Fibroblast of gingiva (primary cell): ENCODE results near the gene DTYMK.
"Not testable (repeated sequence)": the region's sequence is repeated elsewhere in the genome, so short reads cannot be mapped to it uniquely, and the experiment has no call there.

Experiments used
- DNase-seq: peaks from one replicate; pipeline ENCODE4 v3.0.0-alpha.2; 2011; ENCODE audit warnings: low read depth

DTYMK gene

DNA sequence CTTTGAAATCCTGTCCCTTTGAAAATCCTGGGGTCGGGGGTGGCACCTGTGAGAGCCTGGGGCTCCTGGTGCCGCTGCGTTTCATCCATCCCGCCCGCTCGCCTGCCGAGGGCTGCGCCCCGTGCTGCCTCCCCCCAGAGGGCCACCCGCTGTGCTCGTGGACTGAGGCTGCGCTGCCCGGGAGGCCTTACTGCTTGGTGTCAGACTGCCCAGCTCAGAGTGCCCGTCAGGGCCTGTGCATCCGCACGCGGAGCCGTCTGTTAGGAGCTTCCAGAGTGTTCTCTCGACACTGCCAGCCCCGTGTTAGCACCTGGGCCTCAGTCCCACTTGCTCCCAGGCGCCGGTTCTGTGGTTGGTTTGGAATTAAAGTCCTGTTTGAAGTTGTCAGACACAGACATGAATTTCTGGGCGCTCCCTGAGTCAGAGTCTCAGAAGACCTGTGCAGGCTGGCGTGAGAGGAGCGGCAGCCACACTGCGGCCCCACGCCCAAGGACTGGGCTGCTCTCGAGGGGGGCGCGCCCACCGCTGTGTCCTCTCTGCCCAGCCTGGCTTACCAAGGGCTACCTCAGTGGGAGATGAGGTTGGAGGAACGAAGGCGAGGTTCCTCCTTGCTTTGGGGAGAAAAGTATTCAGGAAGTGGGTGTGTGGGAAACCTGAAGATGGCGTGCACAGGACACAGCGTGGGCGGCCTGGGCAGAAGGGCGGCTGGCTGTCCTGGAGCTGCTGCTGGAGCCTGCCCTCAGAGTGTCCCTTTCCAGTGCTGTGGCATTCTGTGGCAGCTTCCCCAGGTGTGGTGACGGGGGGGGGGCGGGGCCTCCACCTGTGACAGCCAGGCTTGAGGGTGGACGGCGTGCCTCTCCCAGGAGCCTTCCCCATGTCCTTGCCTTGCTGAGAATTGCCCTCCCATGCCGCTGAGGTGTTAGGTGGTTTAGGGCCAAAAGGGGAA is 14.1 kb downstream of the DTYMK start:
- DNase-seq = no peak

DNA sequence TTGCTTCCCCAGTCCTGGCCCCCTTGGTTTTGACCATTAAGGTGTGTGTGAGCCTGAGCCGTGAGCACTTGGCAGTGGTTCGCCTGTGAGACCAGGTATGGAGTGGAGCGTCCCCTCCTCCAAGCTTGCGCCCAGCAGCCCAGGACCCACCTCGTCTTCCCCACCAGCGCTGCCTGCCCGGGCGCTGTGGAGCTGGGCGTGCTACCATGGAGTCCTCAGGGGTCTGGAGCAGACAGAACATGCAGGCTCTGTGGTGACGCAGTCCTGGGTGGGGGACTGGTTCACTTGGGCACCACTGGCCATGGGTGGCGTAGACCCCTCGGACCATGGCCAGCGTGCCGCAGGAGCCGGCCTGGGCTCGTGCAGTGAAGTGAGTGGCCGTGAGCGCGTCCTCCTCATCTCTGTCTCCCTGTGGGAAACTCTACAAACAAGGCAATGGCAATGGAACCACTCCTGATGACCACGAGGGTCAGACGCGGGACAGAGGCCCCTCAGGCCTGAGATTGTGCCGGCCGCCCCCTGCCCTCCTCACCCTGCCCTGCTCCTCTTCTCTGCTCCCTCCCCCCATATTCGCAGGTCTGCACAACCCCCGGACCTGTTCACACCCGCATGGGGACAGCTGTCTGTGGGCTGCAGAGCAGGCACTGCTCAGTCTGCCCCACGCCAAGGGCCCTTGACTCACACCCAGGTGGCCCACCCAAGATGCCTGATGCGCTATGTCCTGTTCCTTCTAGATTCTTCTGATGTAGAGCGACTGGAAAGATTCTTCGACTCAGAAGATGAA is 15.0 kb downstream of the DTYMK start:
- no peak for DNase-seq

DNA sequence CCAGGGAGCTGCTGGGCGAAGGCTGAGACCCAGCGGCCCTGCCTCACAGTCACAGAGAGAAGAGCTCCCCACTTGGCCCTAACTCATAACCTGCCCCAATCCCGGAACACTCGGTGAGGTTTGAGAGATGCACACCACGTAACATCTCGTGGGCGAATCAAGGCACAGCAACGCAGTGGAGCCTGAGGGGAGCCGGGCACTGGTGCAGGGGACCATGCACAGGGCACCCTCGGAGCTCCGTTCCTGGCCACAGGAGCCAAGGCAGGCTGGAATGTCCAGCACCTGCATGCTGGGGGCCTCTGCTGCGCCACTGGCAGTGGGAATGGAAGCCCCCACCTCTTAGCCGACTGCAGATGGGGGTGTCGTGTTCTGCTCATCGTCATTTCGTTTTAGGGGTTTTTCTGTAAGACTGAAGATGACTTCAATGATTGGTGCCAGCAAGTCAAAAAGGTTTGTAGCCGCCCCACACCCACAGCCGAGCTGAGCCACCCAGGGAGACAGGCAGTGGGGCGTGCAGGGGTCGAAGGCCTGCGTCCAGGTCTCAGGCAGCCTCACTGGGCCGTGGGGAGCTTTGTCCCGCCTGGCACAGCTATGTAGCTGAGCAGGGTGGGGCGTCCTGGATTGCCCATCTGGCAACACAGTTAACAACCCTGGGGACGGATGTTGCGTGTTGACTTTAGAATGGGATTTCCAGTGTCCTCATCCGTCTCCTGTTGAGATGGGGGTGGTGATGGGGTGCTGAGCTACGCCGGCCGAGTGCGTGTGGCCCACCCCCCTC is 16.1 kb downstream of the DTYMK start:
- DNase-seq = no peak

DNA sequence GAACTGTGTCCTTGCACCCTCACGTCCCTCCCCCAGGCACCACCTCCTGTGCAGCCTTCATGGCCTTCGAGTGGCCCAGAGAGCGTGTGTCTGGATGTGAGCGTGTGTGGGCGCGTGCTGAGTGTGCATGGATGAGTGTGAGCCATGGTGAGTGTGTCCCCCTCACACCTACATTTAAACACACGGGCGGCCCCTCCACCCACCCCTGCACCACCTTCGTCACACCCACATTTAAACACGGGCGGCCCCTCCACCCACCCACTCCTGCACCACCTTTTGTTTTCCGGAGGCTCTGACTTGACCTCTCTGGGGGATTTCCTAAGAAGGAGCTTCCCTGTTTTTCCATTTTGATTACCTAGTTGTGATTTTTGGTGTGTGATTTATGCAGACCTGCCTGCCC is 17.8 kb downstream of the DTYMK start:
- DNase-seq = no peak

DNA sequence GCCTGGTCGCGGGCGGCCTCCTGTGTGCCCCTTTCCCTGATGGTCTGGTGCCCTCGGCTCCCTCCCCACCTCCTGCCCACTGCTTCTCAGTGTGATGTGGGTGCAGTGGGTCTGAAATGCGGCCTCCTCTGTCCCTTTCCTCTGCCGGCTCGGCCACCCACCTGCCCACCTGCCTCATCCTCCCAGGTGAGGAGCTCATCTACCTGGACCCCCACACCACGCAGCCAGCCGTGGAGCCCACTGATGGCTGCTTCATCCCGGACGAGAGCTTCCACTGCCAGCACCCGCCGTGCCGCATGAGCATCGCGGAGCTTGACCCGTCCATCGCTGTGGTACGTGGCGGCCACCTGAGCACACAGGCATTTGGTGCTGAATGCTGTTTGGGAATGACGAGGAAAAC is 18.3 kb downstream of the DTYMK start:
- no peak for DNase-seq

DNA sequence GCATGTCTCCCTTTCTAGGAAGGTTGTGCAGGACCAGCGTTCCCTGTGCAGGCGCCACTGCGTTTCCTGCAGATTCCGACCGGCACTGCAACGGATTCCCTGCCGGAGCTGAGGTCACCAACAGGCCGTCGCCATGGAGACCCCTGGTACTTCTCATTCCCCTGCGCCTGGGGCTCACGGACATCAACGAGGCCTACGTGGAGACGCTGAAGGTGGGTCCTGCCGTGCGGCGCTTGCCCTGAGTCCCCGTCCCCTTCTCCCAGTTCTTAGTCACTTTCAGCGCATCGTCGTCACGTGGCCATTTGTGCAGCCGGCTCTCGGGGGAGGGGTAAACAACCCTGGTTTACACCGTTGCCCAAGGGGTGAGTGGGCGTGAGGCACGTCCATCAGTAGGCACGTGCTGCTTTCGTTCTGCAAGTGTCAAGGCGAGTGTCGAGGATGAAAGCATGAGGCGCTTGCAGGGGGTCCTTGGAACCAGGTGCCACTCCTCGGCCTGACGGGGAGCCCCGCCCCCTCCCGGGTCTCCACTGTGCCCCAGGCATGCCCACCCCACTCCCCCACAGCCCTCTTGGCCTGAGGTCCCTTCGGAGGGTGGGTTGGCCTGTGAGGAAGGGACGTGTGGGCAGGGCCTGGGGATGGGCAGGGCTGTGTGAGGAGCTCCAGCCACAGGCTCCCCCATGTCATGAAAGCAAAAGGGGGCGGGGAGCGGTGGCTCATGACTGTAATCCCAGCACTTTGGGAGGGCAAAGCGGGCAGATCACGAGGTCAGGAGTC is 19.8 kb downstream of the DTYMK start:
- no peak for DNase-seq

DNA sequence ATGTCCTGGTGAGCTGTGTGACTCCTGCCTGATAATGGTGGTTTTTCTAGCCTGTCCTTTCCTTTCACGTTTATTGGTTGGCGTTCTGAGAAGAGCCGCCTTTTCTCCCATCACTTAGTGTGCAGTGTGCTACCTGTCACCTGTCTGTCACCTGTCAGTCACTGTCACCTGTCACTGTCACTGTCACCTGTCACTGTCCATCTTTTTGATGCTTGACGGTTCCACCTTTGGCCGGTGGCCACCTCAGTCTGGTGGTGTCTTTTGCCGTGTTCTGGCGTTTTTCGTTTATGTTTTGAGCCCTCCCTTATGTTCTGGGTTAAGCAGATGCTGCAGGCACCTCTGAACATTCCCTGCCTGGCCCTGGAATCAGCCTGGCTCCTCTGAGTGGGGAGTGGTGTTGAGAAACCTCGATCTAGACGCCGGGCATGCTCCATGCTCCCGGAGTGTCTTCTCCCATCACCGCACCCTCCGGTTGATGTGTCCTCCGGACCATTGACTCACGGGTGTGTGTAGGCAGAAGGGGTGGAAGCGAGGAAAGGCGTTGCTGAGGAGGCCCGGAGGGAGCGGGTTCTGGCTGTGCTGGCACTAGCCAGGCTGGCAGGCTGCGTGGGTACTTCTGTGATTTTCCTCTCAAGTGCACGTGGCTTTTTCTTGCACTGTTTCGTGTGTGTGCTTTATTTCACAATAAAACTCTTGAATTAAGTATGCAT is 20.7 kb downstream of the DTYMK start:
- DNase-seq = peak; percentile 10

DNA sequence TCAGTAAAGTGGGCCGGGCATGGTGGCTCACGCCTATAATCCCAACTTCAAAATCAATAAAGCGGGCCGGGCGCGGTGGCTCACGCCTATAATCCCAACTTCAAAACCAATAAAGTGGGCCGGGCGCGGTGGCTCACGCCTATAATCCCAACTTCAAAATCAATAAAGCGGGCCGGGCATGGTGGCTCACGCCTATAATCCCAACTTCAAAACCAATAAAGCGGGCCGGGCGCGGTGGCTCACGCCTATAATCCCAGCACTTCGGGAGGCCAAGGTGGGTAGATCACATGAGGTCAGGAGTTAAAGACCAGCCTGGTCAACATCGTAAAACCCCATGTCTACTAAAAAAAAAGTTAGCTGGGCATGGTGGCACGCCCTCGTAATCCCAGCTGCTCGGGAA is 23.9 kb downstream of the DTYMK start:
- DNase-seq = not testable (repeated sequence)

DNA sequence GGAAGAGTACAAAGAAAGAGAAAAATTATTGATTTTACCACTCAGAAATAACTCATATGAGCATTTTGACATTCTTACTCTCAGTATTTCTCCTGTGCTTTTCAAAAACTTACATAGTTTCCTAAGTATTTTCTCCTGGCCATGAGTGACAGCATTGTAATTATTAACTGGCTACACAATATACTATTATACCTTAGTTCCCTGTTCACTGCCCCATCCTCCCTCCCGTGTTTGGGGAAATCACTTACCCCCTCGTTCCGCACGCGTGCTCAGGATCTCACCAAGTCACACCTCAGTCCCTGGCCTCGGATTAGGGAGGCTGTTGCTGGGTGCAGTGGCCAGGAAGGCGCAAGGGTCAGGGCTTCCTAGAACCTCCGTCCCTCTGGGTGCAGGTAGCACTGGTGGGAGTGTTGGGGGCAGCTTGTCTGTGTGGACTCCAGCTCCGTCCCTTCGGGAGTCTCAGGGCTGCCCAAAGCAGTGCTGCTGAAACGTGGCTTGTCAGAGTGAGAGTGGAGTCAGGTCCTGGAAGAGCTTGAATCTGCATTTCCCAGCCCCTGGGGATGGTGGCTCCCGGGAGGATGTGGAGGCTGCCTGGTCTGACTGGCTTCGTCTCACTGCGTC is 25.9 kb downstream of the DTYMK start:
- DNase-seq = no peak

DNA sequence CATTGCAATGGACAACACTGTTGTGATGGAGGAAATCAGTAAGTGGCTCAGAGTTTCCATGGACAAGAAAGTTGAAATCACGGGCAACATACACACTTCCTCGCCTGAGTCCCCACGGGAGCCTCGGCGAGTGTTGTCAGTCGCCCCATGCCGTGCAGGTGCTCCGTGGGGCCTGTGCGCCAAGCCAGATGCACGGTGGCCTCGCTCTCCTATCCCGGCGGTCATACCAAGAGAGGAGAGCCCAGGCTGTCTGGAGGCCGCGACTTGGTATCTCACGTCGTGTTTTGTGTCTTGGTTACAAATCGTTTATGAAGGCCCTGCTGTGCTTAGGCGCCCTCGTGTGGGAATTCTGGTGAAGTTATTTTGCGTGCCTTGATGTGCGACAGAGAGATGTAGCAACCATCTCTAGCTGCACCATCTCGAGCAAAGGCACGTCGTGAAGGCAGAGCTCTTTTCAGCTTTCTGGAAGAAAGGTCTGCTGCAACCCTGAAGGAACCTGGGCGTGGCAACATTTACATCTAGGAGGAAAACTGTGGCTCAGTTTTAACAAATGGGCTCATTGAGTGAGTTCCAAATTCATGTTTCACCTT is 27.4 kb downstream of the DTYMK start:
- DNase-seq = peak; percentile 75

DNA sequence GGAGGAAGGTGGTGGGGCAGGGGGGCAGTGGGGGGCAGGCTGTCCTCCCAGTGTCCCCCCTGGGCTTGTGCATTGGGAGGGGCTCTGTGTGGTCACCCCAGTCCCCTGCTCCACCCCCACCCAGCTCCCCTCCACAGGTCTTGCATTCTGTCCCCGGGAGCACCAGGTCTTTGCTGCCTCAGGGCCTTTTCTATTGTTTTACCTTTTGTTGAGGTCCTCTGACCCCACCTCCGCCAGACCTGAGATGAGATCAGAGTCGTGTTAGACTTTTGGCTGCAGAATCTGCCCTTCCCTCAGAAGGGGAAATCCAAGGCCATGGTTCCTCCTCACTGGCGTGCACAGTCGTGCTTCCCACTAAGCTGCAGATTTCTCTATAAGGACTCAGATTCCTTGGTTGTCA is 28.3 kb downstream of the DTYMK start:
- no peak for DNase-seq

DNA sequence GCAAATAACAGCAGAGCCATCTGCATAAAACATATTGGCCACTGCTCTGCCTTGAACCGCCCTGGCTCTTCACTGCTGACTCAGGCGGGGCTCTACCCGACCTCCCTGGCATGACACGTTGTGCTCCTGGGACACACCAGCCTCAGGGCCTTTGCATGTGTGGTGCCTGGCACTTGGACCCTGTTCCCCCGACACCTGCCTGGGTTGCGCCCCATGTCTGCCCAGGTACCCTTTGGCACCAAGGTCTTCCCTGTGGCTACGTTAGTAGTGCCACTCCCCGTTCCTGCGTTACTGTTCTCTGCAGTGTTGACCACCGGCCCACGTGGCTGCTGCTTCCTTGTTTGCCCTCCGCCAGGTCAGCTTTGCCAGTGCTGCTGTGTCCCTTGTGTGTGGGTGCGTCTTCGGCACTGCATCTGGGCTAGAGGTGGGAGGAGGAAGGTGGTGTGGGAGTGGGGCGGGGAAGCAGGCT is 28.8 kb downstream of the DTYMK start:
- no peak for DNase-seq

DNA sequence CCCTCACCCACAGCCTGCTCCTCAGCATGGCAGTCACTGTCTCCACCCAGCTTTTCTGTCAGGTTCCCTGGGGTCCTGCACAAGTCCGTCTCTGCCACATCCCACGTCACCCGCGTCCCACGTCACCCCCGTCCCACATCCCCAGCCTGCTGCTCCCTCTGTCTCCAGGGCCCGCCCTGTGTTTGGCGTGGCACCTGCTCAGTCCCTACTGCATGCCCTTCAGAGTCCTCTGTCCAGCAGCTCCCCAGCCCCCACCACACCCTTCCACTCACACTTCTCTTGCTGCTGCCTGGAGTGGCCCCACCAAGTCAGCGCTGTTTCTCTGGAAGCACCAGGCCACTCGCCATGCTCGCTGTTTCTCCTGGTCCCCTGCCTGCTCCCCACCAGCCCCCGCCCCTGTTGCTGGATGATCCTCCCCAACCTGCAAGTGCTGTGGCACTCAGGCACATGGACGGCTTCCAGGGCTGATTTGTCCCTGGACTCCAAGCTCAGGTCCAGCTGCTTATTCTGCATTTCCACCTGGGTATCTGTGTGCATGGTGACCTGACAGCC is 30.3 kb downstream of the DTYMK start:
- no peak for DNase-seq

DNA sequence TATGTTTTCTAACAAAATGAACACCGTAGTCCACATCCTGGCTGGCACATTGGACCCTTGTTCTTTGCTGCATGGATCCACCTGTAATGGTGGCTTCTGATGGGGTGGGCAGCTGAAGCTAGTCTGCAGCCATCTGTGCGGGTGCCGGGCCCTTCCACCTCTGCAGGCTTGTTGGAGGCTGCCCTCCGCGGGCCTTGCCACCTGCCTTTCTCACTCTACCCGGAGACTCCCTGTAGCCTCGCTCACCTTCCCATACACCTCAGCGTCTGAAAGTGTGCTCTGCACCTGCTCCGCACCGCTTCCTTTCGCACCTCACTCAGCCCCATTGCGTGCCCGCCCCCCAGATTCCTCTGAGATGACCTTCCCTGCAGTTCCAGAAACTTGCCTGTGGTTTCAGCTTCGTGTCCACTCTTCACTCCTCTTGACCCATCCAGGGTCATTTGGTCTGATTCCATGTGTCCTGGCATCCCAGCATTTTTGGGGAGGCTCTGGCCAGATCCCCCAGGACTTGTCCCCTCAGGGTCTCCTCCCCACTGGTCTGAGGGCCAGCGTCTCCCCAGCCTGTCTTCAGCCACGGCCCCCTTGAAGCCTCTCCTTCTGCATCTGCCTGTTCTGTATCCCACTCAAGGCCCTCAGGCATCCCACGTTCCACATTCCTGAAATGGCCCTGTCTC is 31.0 kb downstream of the DTYMK start:
- DNase-seq = no peak

DNA sequence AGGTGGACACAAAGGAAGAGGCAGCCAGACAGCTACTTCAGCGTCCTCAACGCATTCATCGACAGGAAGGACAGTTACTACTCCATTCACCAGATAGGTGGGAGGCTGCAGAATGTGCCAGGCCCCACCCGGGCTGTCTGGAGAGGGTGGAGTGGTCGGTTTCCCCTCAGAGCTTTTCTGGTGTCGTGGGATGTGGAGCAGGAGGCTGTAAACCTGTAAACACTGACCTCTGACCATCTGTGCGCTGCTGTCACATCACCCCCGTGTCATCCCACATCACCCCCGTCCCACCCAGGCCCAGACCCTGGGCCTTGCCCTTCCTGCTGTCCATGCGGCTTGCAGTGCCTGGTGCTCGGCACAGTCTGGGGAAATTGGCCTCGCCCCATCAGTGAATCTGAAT is 32.1 kb downstream of the DTYMK start:
- no peak for DNase-seq

DNA sequence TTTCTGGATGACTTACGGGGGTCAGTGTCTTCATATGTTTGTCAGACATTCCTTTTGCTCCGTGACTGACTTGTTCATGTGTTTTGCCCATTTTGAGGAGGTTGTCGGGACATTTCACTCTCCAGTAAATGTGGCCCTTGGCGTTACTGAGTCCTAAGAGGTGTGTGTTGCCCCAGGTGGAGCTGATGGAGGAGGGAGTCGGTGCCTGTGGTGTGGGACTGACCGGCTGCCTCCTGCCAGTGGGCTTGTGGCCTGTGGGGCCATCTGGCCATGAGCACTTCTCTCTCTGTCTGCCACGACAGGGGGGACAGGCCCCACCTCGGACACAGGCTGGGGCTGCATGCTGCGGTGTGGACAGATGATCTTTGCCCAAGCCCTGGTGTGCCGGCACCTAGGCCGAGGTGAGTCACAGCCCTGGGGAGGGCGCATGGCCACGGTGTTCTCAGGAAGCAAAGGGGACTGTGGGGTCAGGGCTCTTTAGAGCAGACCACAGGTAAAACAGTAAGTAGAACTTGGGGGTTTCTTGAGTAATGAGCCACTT is 33.3 kb downstream of the DTYMK start:
- no peak for DNase-seq

DNA sequence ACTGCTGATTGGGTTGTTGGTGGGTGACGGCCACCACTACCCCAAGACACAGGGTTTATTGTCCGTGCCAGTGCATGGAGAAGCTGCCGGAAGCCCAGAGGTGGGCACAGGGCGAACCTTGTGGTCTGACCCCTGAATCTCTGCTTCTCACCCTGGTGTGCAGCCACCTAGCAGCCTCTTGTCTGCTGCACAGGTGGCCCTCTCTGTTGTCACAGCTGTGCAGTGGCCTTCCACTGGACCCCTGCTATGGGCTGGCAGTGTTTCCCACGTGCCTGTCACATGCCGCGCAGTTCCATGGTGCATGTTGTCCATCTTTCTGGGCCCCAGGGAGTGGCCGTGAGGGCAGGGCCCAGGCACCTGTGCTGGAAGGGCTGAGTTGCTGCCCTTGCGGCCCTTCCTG is 33.9 kb downstream of the DTYMK start:
- no peak for DNase-seq

DNA sequence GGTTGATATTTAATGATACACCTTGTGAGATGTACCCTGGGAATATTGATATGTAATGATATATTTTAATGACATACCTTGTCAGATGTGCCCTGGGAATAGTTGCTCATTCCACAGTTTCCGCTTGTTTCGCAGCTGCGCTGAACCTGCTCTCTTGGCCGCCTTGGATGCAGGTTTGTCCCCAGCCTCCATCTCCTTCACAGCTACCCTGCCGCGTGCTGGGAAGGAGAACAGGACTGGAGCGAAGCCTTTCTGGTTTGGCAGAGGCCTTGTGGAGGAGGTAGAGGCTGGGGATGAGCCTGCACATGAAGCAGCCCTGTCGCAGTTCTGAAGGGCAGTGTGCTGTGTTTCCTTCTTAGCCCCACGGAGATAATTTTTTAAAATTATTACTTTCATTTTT is 34.5 kb downstream of the DTYMK start:
- no peak for DNase-seq

DNA sequence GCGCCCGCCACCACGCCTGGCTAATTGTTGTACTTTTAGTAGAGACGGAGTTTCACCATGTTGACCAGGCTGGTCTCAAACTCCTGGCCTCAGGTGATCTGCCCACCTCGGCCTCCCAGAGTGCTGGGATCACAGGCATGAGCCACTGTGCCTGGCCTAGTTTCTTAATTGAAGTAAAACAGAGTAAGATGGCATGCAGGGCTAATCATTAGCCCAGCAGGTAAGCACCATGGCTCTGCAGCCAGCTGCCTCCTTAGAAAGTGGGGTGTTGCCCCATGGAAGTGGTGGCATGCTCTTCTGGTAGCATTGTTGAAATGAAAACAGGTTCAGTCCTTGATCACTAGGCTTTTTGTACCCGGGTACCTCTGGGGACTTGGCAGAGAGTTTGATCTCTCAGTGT is 36.7 kb downstream of the DTYMK start:
- no peak for DNase-seq
